Measurements from ENCODE around the gene ADCY10. TPM values are rescaled to one million over a fixed set of nuclear protein-coding genes. Genes with fewer than 3 reads are reported as not detected.
A peak's percentile ranks its signal among the peaks of the same experiment; 100 is the strongest.

Gene ADCY10
- total and polyA plus RNA-seq, 9 of the 15 experiments (the other 6 are each of a cell fraction or from before 2014, with no cell fraction given): 0.08 to 0.86 (median 0.22) TPM

DNA sequence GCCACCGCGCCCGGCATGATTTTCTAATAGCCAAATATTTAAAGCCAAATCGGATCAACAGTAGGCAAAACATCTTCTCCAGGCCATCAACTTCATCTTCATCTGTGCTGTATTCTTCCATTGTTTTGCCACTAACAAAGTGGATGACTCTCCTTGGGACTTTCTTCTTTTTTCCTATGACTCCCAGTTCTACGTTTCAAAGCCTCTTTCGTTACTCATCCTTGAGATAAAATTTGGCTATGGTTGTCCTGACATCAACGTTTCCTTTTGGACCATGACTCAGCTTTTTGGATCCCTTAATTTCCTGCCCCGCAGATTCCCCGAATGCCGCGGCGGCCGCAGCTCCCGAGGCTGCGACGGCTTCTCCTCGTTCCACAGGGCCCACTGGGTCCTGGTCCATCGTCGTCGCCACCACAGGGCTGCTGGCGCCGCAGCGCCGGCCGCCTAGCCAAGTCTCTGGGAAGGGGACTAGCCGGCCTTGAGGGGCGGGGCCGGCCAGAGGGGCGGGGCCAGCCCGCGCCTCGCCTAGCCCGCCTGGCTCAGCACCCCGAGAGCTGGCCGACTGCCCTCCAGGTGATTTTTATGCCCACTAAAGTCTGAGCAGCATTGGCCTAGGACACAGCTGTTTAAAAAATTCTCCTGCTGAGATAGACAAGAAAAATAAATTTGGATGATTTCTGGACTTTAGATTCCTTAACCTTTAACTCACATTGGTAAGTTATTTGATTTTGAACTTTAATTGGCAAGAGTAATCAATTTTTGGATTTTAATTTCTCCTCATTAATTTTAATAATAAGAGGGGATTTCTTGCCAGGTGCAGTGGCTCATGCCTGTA lies 93.9 kb downstream of the ADCY10 start (continued):
- TF ChIP-seq, protein P1, sequence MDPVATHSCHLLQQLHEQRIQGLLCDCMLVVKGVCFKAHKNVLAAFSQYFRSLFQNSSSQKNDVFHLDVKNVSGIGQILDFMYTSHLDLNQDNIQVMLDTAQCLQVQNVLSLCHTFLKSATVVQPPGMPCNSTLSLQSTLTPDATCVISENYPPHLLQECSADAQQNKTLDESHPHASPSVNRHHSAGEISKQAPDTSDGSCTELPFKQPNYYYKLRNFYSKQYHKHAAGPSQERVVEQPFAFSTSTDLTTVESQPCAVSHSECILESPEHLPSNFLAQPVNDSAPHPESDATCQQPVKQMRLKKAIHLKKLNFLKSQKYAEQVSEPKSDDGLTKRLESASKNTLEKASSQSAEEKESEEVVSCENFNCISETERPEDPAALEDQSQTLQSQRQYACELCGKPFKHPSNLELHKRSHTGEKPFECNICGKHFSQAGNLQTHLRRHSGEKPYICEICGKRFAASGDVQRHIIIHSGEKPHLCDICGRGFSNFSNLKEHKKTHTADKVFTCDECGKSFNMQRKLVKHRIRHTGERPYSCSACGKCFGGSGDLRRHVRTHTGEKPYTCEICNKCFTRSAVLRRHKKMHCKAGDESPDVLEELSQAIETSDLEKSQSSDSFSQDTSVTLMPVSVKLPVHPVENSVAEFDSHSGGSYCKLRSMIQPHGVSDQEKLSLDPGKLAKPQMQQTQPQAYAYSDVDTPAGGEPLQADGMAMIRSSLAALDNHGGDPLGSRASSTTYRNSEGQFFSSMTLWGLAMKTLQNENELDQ (CRISPR knock-in tag; IDR thresholded peaks at IDR 0.05; ENCODE audit: borderline replicate concordance): no peak
- TF ChIP-seq ZKSCAN3 (CRISPR knock-in tag; IDR thresholded peaks at IDR 0.05): peak; percentile 21; the same call in 1 of the 2 replicates
- peak; percentile 88 for TF ChIP-seq ATF3 (IDR thresholded peaks at IDR 0.05)
- no peak; the same call in none of the 2 replicates for TF ChIP-seq ATF3 (CRISPR knock-in tag; conservative IDR thresholded peaks at IDR 0.05)
- TF ChIP-seq TAF9B (IDR thresholded peaks at IDR 0.05; ENCODE audit: partially characterized antibody): no peak
- TF ChIP-seq ZNF311 (CRISPR knock-in tag; IDR thresholded peaks at IDR 0.05): 0 out of 2 replicates have a peak, but pooled peaks have one; percentile 60
- peak; percentile 70 for TF ChIP-seq TAF1 (IDR thresholded peaks at IDR 0.05; ENCODE audit: control insufficient read depth, extremely low read depth, insufficient read depth, low read length, severe bottlenecking)
- TF ChIP-seq ZNF639 (CRISPR knock-in tag; conservative IDR thresholded peaks at IDR 0.05 in 1 of 2, IDR thresholded peaks at IDR 0.05 in 1 of 2): peak in 1 of 2 experiments; percentile 20; a peak in 1 of 4 replicates
- TF ChIP-seq SMARCE1 (IDR thresholded peaks at IDR 0.05): peak; percentile 74
- TF ChIP-seq LEF1 (IDR thresholded peaks at IDR 0.05): 0 out of 2 replicates have a peak, but pooled peaks have one; percentile 48
- peak; percentile 97 for TF ChIP-seq BACH1 (tag; IDR thresholded peaks at IDR 0.05)
- no peak for TF ChIP-seq ZNF695 (CRISPR knock-in tag; IDR thresholded peaks at IDR 0.05)
- TF ChIP-seq DMBX1 (CRISPR knock-in tag; IDR thresholded peaks at IDR 0.05; ENCODE audit: borderline replicate concordance): peak; percentile 89; the same call in 1 of the 2 replicates
- TF ChIP-seq OTX1 (CRISPR knock-in tag; IDR thresholded peaks at IDR 0.05): peak; percentile 64; the same call in 1 of the 2 replicates
- TF ChIP-seq CGGBP1 (CRISPR knock-in tag; IDR thresholded peaks at IDR 0.05): no peak; the same call in 1 of the 2 replicates
- no peak for TF ChIP-seq SIN3A (IDR thresholded peaks at IDR 0.05; ENCODE audit: borderline replicate concordance in 2 of 2, control insufficient read depth in 1 of 2, low read depth in 2 of 2, low read length in 2 of 2)
- no peak for TF ChIP-seq U2AF2 (optimal IDR thresholded peaks at IDR 0.05; ENCODE audit: low read depth, low read length)
- TF ChIP-seq NEUROD1 (IDR thresholded peaks at IDR 0.05; ENCODE audit: borderline replicate concordance, low read depth, low read length, partially characterized antibody): no peak
- TF ChIP-seq KDM2B (CRISPR knock-in tag; IDR thresholded peaks at IDR 0.05): no peak
- no peak for TF ChIP-seq ZKSCAN8 (CRISPR knock-in tag; IDR thresholded peaks at IDR 0.05)
- peak; percentile 27; the same call in 1 of the 2 replicates for TF ChIP-seq KLF13 (tag; IDR thresholded peaks at IDR 0.05; ENCODE audit: borderline replicate concordance, low read depth)
- TF ChIP-seq ZNF584 (CRISPR knock-in tag; IDR thresholded peaks at IDR 0.05; ENCODE audit: low read depth): no peak
